NCI-H446 treated with DMSO at 0.1 percent for 48 hours (cell line): ENCODE measurements around the gene ZNF324.
"Not testable (repeated sequence)": the region's sequence is repeated elsewhere in the genome, so short reads cannot be mapped to it uniquely, and the experiment has no call there.

Experiments used
- DNase-seq: peaks from one replicate; lab custom pipeline; 2025; lab: John Stamatoyannopoulos, UW

The ZNF324 gene

DNA sequence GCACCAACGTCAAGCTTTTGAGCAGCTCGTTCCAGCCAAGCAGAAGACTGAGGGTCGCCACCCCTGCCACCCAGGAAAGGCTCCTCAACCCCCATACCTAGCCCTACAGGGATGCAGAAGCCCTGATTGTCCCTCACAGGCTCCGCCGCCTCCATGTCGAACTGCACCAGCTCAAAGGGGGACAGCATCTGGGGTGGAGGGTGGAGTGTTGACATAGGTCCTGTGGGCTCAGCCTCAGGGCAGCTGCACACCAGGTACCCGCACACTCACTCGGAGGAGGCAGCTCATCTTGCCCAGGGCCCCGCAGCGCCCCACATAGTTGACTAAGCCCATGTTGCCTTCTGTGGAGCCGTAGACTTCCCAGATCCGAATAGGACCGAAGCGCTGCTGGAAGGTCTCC lies 33.4 kb downstream of the ZNF324 start:
- no peak for DNase-seq

DNA sequence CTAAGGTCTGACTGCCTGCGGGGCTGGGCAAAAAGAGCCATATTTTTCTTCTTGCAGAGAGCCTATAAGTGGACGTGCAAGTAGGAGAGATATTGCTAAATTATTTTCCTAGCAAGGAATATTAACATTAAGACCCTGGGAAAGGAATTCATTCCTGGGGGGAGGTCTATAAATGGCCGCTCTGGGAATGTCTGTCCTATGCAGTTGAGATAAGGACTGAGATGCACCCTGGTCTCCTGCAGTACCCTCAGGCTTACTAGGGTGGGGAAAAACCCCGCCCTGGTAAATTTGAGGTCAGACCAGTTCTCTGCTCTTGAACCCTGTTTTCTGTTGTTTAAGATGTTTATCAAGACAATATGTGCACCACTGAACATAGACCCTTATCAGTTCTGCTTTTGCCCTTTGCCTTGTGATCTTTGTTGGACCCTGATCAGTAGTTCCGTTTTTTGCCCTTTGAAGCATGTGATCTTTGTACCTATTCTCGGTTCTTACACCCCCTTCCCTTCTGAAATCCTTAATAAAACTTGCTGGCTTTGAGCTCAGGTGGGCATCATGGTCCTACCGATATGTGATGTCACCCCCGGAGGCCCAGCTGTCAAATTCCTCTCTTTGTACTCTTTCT lies 40.8 kb downstream of the ZNF324 start:
- not testable (repeated sequence) for DNase-seq

DNA sequence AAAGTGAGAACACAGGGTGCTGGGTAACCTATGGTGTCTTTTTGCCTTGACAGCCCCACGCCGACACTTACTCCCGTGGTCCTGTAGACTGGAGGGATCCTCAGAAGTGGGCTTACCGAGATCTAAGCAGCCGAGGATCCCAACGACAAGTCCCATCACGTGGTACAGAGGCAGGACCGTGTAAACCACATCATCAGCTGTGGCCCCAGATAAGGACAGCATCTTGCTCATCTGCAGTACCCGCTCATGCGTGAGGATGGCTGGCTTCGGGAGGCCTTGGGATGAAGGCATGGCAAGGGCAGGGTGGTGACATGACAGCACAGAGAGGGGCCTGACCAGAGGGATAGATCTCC lies 42.8 kb downstream of the ZNF324 start:
- DNase-seq, result no peak

DNA sequence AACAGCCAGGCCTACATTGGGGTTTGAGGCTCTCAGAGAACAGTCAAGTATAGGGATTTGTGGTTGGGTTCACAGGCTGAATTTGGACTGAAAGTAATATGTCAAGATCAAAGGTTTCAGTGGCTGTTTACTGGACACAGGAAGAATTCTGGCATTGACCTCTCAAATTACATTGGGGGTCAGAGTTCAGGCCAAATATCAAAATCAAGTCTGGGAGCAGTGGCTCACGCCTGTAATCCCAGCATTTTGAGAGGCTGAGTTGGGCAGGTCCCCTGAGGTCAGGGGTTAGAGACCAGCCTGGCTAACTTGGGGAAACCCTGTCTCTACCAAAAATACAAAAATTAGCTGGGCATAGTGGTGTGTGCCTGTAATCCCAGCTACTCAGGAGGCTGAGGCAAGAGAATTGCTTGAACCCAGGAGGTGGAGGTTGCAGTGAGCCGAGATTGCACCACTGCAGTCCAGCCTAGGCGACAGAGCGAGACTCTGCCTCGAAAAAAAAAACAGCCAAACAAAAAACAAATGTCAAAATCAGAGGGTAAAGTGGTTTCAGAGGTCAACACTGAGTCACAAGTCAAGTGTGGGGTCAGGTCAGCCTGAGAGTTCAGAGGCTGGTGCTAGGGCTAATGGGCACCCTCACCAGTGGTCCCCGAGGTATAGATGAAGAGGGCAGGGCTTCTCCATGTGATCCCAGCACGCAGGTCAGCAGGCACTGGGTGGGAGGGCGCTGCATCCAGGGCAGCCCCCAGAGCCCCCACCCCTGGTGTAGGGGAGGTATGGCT lies 43.4 kb downstream of the ZNF324 start:
- DNase-seq, result no peak

DNA sequence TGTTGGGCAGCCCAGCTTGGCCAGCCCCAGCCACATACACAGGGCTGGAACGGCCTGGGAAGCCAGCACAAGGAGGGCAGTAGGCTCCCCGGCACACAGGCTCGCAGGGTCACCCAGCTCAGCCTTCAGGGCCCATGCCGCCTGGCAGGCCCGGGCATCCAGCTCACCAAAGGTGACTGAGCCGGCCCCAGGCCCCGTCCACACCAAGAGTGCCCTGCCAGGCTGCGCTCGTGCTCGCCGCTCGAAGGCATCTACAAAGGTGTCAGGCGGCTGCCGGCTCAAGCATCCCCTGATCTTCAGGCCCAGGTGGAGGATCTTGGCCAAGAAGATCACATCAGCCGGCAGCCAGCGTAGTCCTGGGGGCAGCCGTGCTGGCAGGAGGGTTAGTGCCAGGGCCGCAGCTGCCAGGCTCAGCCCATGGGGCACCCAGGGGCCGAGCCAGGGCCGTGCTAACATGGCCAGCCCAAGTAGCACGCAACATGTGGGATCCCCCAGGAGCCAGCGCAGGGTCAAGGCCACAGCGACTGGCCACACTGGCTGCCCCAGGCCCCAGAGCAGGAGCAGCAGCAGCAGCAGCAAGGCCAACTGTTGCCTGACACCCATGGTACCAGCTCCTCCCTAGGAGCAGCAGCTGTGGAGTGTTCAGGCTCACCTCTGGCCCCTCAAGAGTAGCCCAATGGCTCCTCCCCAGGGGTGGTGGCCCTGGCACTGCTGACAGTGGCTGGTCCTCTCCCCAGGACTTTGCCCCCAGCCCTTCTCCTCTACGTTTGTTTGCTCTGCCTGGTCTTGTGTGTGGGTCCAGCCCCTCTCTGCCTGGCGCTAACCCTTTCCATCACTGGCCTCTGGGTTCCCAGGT lies 44.7 kb downstream of the ZNF324 start, which contains the start of gene SLC27A5:
Gene SLC27A5, minus strand, starts transcription at position 640 of the 856 bp plus-strand sequence. Its CDS starts 37 bp downstream, at position 603.
- no peak for DNase-seq

DNA sequence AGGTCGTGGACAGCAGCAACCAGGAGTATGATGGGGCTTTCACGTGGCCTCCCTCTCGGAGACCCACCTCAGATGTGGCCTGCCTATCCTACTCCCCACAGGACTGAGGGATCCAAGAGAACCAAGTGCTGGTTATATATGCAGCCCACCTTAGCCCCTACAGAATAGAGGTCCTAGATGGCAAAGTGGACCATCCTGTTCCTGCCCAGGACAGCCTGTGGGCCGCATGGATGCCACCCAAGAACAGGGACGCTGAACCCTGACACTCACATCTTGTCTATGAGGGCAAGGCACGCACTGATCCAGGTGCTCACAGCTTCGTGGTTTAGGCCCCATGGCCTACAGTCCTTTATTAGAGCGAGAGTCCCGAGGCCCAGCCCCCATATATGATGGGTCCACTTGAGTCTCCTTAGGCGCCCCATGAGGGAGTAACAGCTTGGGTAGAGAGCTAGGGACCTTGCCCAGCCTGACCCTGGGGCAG lies 46.4 kb downstream of the ZNF324 start:
- DNase-seq, result no peak

DNA sequence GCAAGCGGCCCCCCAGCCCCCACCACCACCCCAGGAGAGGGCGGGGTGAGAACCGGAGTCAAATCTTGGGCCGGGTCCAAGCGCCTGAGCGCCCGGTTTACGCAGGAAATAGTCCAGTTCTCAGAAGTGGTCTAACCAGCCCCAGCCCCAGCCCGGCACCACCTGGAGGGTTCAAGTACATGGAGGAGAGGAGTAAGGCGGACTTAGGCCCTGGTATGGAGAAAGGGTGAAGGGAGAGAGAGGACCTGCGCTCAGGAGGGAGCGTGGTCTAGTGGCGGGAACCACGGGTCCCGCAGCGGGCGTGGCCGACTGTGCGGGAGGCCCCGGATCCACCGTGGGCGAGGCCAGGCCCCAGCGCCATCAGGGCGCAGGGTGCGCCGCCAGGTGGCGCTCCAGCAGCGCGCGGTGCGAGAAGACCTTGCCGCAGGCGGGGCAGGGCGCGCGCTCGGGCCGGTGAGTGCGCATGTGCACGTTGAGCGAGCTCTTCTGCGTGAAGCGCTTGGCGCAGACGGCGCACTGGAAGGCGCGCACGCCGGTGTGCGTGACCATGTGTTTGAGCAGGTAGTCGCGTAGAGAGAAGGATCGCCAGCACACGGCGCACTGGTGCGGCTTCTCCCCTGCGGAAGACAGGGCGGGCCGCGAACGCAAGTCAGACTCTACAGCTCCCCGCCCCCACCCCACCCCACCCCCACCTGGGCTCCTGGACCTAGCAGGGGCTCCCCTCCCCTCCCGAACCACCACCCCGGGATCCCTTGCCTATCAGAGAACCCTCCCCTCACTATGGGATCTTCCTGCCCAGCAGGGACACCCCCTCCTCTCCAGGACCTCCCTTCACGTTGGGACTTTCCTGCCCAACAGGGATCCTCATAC lies 47.0 kb downstream of the ZNF324 start:
- peak; percentile 65 for DNase-seq

DNA sequence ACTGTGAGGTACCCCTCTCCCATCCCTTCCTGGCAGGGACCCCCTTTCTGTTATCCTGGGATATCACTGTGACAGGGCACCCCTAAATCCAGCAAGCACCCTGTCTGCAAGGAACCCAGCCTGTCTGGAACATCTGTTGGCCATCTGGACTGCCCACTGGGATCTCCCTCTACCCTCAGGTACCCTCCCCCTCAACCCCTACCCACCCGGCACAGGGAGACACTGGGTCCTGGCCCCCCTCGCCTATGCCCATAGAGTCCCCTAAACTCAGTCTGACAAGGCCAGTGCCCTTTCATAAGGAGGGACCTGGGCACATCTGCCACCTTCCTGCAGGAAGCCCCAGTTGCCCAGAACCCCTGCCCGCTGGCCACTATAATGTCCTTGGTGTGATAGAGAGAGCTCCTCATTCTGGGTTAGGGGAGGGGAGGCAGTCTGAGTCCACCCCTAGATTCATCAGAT lies 47.7 kb downstream of the ZNF324 start:
- DNase-seq, result no peak

DNA sequence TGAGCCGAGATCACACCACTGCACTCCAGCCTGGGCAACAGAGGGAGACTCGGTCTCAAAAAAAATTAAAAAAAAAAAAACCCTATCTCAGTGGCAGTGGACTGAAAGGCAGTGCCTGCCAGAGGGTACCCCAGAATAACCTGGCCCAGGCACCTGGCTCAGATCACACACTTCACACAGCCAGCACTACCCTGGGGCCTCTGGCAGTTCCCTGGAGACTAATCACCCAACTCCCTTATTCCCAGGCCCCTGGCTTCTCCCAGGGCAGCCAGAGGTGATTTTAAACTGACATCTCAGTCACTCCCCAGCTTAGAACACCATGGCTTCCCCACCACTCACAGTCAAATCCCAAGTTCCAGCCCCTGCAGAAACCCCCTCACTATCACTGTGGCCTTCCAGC lies 48.4 kb downstream of the ZNF324 start:
- no peak for DNase-seq

DNA sequence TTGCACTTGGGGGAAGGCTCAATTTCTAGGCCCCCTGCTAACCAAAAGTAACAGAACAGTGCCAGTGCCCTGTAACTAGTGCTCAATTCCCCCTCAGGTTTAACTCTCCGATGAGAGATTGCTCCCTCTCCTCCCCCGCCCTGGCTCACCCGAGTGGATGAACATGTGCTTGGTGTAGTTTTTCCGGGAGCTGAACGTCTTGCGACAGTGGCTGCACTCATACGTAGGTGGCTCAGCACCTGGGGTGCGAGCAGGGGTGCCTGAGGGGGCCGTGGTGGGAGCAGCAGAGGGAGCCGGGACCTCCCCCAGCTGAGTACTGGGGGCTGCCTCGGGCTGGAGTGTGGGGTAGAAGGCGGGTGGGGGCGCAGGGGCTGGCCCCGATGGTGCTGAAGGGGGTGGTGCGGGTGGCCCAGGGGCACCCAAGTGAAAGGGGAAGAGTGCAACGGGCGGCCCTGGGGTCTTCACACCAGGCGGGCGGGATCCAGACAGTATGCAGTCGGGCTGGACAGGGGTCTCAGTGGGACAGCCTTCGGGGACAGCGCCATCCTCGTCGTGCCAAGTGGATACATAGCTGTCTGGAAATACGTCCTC lies 49.5 kb downstream of the ZNF324 start:
- DNase-seq, result no peak

DNA sequence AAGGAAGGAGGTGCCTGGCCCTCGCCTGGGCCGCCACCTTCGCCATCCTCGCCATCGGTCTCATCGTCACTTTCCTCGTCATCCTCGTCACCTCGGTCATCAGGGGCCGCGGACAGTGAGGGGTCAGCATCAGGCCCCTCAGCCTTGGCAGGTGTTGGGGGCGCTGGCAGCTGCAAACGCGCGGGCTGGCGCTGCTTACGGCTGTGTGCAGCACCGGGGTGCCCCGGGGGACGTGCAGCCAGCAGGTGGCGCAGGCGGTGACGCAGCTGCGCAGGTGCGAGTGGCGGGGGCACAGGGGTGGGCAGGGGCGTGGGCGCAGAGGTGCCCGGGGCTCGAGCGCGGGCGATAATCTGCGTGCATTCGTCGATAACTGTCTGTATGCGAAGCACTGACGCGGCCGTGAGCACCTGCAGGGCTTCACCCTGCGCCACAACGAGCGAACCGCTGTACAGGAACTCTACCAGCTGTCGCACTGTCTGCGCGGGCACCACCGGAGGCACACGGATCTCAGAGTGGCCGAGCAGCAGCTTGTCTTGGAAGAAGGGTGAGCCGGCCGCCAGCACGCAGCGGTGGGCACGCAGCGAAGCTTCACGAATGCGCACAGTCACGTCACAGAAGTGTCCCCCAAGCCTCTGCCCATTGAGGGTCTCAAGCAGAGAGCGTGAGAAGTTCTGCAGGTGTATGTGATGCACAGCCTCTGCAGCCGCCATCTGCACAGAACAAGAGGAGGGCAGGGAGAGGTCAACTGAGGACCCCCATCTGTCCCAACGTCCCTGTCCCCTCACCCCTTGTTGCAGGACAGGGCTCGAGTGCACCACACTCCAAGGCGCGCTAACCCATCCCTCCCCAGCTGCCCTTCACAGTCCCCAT lies 50.3 kb downstream of the ZNF324 start:
- DNase-seq, result no peak

DNA sequence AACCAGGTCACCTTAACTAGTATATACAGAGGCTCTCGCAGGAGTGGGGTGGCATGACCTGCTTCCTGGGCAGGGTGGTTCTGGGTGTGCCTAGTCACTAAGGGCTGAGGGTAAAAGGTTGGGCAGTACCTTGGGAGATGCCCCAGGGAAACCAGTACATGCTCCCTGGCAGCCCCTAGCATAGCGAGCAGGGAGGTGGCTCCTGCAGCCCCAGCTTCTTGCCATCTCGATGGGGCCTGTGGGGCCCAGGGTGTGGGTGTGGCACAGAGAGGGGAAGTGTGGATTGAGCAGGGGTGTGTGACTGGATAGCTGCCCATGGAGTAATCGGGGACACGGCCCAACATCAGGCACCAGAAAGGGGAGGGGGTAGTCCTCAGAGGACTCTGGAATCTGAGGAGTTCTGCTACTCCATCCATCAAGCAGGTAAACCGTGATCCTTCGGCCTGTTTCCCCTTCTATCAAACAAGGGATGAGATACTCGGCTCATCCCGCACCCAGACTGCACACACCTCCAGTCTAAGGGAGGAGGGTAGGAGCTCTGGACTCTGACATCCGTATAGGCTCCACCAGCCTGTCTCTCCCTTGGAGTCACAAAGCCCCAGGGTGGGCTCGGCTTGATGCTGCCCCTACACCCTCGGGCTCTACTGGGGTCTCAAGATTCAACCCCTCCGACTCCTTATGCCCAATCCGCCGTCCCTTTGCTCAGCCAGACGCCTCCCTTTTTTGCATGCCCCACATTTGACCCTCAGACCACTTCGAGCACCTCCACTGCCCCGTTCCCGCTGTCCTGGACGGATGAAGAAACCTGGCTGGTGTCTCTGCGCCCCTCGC lies 51.6 kb downstream of the ZNF324 start:
- no peak for DNase-seq

DNA sequence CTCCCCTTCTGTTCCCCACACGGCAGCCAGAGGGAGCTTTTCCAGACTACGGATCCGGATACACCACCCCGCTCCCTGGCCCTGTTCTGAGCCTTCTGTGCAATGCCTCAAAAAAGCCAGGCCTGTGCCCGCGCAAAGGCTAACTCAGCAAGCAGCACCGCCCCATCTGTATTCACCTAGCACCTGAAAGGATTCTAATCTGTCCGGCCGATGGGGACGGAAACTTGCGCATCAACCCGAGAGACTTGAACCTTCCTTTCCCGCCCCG lies 52.1 kb downstream of the ZNF324 start:
- peak; percentile 60 for DNase-seq

DNA sequence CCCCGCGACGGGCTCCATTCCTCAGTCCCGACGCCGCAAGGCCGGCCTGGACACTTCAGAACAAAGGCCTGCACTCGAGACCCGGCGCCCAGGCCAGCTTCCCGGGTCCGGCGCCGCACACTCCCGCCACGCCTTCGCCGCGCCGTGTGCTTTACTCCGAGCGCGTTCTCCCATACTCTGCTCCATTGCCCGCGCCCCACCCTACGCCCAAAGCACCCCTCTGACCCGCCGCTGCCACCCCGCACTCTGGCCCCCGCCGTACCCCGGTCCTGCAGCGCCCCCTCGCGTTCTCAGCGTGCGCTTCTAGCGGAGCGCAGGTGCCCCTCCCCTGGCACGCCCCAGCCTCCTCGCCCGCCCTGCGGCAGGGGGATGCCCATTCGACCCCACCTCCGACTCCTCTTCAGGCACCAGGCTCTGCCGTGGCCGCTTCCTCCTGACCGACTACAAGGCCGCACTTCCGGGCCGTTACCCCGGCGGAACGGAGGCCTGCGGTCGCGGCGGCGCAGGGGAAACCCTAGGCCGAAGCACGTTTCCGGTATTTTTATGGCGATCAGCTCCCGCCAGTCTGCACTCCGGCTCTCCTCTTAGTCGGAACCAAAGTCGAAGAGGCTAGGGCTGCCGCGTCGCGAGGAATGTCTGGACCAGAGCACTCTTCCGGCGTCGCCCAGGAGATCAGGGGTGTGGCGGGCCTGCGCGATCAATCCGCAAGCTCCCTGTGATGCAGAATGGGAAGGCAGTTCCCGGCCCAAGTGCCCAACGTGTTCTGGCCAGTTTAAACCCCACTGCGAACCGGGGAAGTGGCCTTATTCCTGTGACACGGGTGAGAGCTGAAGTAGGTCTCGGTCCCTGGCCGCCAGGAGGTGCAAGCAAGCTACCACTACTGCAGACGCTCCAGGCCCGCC lies 52.7 kb downstream of the ZNF324 start, which contains the start of gene ZBTB45:
Gene ZBTB45, minus strand, starts transcription at position 456 of the 902 bp plus-strand sequence. CDS start 2,137 bp downstream, outside the sequence.
- peak; percentile 97 for DNase-seq

DNA sequence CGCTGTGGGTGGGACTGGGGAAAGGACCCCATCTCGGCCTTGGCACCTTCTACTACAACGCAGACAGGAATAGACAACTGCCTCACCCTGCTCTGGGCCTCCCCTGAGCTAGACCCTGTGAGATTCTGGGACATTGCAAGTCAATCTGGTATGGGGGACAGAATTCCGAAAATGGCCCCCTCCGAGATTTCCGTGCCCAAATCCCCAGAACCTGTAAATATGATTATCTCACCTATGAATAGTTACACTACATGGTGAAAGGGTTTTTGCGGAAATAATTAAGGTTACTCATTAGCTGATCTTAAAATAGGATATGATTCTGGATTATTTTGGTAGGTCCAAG lies 53.3 kb downstream of the ZNF324 start:
- DNase-seq, result no peak

DNA sequence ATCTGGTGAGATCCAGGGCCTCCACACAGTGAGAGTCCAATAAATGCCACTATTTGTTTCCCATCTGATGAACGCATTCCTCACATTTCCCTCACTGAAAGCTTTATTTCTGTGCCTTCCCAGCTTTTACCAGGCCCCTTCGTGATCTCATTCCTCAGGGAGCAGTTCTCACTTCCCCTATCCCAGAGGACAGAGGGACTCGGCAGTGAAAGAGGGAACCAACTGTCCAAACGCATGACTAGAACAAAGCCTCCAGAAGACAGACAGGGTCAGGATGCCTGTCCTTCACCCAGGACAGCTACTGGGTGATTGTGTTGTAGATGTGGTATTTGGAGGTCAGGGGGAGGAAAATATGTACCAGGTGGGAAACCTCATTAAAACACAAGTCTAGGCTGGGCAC lies 54.8 kb downstream of the ZNF324 start:
- no peak for DNase-seq

DNA sequence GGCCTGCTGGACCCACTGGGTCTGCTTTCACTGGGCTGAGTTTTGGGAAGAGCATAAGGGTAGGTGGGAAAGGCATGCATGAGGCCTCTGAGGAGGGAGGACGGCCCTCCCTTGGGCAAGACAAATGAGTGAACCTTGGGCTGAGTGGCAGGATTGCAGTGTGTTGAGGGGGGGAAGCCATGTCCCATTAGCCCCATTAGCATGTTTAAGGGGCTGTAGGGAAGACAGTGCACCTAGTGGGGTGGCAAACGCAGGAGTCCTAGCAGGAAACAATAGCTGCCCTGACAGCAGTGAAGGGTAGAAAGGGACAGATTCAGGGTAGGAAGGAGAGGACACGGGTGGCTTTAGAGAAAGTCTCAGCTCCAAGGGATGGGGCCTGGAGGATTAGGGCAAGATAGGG lies 55.8 kb downstream of the ZNF324 start:
- DNase-seq, result no peak
